Uterus (tissue), 4 donors: ENCODE measurements around the gene TMEM98. TPM values are rescaled to one million over a fixed set of nuclear protein-coding genes. Genes with fewer than 3 reads are reported as not detected.

ENCODE experiments used
- DNase-seq, 2 donors: peaks; one replicate each; pipeline ENCODE4 v3.0.0-alpha.2; 2019 to 2020
- H3K27ac ChIP-seq, 2 donors: fragments of 200-600 bp; sonication (generic); 1 replicate in 1 of 2; 2 replicates in 1 of 2; pipeline ENCODE4 v1.5.1; 2016 to 2018
- H3K27me3 ChIP-seq, 2 donors: fragments of 200-600 bp; sonication (generic); one replicate each; pipeline ENCODE4 v1.5.1; 2018 to 2019; ENCODE audit warnings: control low read depth in 1 of 2
- H3K36me3 ChIP-seq, 2 donors: fragments of 200-600 bp; sonication (generic); one replicate each; pipeline ENCODE4 v1.5.1; 2019; ENCODE audit warnings: control low read depth in 1 of 2
- H3K4me1 ChIP-seq, 2 donors: fragments of 200-600 bp; sonication (generic); one replicate each; pipeline ENCODE4 v1.5.1; 2018 to 2019; ENCODE audit warnings: control low read depth in 1 of 2
- H3K4me3 ChIP-seq, 2 donors: fragments of 200-600 bp; sonication (generic); 1 replicate in 1 of 2; 2 replicates in 1 of 2; pipeline ENCODE4 v1.5.1; 2018 to 2019; ENCODE audit warnings: mild to moderate bottlenecking in 1 of 2
- H3K9me3 ChIP-seq, 2 donors: fragments of 200-600 bp; sonication (generic); one replicate each; pipeline ENCODE4 v1.5.1; 2019; ENCODE audit warnings: control low read depth in 1 of 2
- POLR2A ChIP-seq, 2 donors: fragments of 450-650 bp; IDR thresholded peaks; one replicate each; pipeline ENCODE4 v1.6.1; 2016; ENCODE audit warnings: antibody characterized with exemption in 2 of 2, mild to moderate bottlenecking in 1 of 2, moderate library complexity in 1 of 2
- intact Hi-C: fragments of 100-400 bp; cut with DNase I; formaldehyde crosslinking; loops from one replicate; pipeline ENCODE4 v1.15.1; 2023; ENCODE audit warnings: low total_unique reads
- total RNA-seq, 4 donors: library from RNA; depleted of rRNA in 3 of 4; stranded (reverse); fragments of >200 nt in 3 of 4; gene quantifications; one replicate each; pipeline versions ENCODE4 v1.1.0 to v1.2.4, GENCODE V29; 2014 to 2023
- TF ChIP-seq, protein P1 (sequence below), 4 experiments: fragments of 200-600 bp in 2 of 4; fragments of 450-650 bp in 2 of 4; sonication (generic) in 2 of 4; IDR thresholded peaks; one replicate each; pipeline ENCODE4 v1.5.1; 2016 to 2019; ENCODE audit warnings: antibody characterized with exemption in 4 of 4, mild to moderate bottlenecking in 2 of 4, moderate library complexity in 1 of 4
- donor health status: DM: yes; HTN: yes; CAD: no.

The TMEM98 gene
- total RNA-seq, 4 donors from 2014 or later: 87.8 to 176 (median 130) TPM

DNA sequence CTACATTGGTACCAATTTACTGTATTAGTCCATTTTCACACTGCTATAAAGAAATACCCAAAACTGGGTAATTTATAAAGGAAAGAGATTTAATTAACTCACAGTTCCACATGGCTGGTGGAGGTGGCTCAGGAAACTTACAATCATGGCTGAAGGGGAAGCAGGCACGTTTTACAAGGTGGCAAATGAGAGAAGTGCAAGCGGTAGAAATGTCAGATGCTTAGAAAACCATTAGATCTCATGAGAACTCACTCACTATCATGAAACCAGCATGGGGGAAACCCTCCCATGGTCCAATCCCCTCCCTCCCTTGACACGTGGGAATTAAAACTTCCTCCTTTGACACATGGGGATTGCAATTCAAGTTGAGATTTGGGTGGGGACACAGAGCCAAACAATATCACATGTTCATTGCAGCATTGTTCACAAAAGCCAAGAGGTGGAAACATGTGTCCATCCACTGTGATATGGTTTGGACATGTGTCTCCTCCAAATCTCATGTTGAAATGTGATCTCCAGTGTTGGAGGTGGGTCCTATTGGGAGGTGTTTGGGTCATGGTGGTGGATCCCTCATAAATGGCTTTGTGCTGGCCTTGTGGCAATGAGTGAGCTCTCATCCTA, 60.6 kb downstream of the TMEM98 start:
- no peak overlapping the region for H3K27ac ChIP-seq
- TF ChIP-seq, protein P1, sequence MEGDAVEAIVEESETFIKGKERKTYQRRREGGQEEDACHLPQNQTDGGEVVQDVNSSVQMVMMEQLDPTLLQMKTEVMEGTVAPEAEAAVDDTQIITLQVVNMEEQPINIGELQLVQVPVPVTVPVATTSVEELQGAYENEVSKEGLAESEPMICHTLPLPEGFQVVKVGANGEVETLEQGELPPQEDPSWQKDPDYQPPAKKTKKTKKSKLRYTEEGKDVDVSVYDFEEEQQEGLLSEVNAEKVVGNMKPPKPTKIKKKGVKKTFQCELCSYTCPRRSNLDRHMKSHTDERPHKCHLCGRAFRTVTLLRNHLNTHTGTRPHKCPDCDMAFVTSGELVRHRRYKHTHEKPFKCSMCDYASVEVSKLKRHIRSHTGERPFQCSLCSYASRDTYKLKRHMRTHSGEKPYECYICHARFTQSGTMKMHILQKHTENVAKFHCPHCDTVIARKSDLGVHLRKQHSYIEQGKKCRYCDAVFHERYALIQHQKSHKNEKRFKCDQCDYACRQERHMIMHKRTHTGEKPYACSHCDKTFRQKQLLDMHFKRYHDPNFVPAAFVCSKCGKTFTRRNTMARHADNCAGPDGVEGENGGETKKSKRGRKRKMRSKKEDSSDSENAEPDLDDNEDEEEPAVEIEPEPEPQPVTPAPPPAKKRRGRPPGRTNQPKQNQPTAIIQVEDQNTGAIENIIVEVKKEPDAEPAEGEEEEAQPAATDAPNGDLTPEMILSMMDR (IDR thresholded peaks at IDR 0.05): no peak
- TF ChIP-seq POLR2A (IDR thresholded peaks at IDR 0.05): no peak

DNA sequence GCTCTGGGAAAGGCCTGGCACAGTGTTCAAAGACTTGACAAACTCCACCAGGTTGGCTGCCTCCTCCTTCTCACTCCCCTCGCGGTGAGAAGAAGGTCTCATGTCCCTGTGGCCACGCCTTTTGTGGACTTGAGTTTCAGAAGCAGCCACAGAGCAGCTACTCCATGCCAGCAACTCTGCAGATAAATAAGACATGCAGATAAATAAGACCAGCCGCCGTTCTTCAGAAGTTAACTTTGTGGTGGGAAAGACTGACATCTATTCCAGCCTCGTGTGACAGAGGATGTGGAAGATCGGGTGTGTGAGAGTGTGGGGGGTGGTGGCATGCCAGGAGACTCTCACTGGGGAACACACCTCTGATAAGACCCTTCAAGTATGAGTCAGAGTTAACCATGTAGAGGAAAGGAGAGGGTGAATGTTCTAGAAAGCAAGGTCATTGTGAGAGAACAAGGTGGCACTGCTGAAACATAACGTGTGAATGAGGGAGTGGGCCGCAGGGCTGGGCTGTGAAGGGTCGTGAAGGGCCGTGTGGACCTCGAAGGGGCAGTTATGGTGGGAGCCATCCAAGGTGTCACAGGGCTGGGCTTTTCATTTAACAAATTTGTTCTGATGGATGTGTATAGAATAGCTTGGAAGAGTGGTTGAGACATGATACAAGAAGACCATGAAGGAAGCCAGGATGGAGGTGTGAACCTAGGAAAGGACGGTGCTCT, 64.5 kb downstream of the TMEM98 start:
- Histone ChIP-seq H3K4me3 (no peak overlapping the region), H3K36me3 (no peaks in the 10 kb centered on the region), H3K4me1 (no peaks in the 10 kb centered on the region), H3K27me3 (no peaks in the 10 kb centered on the region), H3K27ac (no peak overlapping the region), H3K9me3 (no peaks in the 10 kb centered on the region)
- intact Hi-C loops: no loop called here
- no peak for DNase-seq
- no peak for TF ChIP-seq POLR2A (IDR thresholded peaks at IDR 0.05)
- TF ChIP-seq, protein P1 (IDR thresholded peaks at IDR 0.05): no peak

More for the DNA sequence above, 60.6 kb downstream of the TMEM98 start:
- intact Hi-C loops: no loop called here
- H3K36me3 ChIP-seq: no peaks in the 10 kb centered on the region
- H3K4me3 ChIP-seq: no peak overlapping the region
- H3K27me3 ChIP-seq: no peaks in the 10 kb centered on the region
- no peaks in the 10 kb centered on the region for H3K9me3 ChIP-seq
- H3K4me1 ChIP-seq: no peaks in the 10 kb centered on the region
- DNase-seq: no peak

DNA sequence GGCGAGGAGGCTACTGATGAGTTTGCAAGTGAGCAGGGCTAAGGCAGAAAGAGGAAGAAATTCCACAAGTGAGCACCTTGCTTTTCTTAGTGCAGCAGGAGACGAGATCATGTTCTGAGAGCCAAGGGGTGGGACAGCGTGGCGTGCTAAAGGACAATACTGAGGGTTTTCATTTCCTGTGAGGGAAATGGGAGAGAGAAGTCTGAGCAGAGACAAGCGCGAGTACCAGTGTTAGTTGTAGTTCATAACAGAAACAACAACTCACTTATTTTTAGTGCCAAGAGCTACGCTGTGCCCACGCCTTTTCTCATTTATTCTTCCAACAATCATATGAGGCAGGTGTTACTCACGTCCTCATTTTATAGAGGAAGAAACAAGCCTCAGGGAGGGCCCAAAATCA, 66.0 kb downstream of the TMEM98 start:
- H3K9me3 ChIP-seq: no peaks in the 10 kb centered on the region
- no peaks in the 10 kb centered on the region for H3K27me3 ChIP-seq
- no peaks in the 10 kb centered on the region for H3K4me1 ChIP-seq
- intact Hi-C loops: no loop called here
- no peak overlapping the region for H3K4me3 ChIP-seq
- no peaks in the 10 kb centered on the region for H3K36me3 ChIP-seq
- TF ChIP-seq, protein P1 (IDR thresholded peaks at IDR 0.05): no peak
- no peak overlapping the region for H3K27ac ChIP-seq
- no peak for DNase-seq

Other genes starting within 250 kb of the TMEM98 start
- 10 to 100 TPM; 20.4 to 55.2 (median 30.6) TPM for gene MYO1D, start 51.0 kb upstream of the TMEM98 start, total RNA-seq
- not detected for gene SPACA3, start 63.7 kb downstream of the TMEM98 start, total RNA-seq